Stimulated activated naive CD8-positive, alpha-beta T cell treated with anti-CD3 and anti-CD28 coated beads, Interleukin-15, Interleukin-2, amounts not matched to agents 100 U/mL and 50 U/mL, for 24 hours (primary cell): ENCODE data around the gene FAM98B.
"Not testable (repeated sequence)": the region's sequence is repeated elsewhere in the genome, so short reads cannot be mapped to it uniquely, and the experiment has no call there.

Source experiments
- ATAC-seq: fragments of 150-1000 bp; cut with Tn5 transposase; one replicate; pipeline ENCODE4 v1.10.0; 2021
- DNase-seq: peaks from one replicate; pipeline ENCODE4 v3.0.0; 2021

Gene FAM98B

DNA sequence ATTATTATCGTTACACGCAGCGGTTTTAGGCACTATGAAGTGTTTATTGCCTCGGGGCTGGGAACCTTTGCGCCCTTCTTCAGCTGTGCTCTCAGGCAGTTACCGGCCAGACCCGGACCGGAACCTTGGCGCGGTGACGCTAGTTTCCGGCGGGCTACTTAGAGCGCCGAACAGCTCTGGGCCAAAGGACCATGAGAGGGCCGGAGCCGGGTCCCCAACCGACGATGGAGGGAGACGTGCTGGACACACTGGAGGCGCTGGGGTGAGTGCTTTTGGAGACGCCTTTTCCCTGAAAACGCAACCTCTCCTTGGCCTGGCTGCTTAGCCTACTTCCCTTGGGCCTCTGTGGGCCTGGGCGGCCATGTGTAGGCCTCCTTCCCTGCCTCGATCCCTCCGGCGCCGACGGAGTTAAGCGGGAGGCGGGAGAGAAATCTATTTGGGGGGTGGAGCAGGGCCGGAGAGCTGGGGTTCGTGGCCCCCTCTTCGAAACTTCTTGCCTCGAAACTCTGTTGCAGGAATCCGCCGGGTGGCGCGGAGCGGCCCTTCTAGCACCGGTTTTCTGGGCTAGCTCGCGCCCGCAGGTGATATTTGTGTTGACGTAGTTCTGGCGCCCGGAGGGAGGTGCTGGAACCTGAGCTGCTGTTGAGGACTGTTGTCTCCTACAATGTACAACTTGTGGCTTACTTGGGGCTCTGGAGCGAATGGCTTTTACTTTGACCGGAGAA, at the start of gene FAM98B:
TSS of gene FAM98B (plus strand) at position 157 of the 725 bp plus-strand sequence. CDS start at position 192, 35 bp downstream.
- DNase-seq, result peak; percentile 93
- ATAC-seq, result peak; percentile 97

DNA sequence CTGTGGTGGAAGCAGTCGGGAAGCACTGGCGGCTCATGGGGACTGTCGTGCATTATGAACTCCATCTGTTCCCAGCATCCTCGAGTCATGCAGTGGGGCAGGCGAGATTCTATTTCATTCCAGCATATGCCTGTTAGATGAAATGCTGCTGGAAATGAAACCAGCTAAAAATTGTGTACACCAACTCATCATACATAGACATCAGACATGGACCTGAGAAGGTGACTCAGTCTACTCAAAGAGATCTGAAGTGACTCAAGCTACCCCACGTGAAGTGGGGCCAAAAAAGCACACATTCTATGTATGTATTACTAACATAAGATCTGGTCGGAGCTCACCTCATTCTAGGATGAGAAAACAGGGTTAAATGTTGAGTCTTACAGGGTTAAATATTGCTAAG, 47.5 kb upstream of the FAM98B start:
- ATAC-seq, result no peak
- no peak for DNase-seq

DNA sequence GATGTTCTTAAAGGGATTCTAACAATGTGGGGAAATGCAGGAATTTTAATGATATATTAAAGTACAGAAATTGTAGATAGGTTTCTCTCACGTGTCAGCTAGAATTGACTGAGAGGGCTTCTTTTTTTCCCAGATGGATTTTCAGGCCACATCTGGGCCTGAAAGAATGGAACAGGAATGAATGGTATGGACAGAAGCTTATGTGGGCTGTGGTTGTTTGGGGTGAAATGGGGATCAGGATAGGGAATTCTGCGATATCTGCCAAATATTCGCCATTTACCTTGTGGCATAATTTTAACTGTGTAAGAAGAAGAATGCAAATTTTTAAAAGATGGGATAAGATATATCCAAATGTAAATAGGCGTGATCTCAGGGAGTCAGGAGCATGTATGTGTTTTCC, 45.4 kb upstream of the FAM98B start:
- DNase-seq, result no peak
- ATAC-seq, result no peak

DNA sequence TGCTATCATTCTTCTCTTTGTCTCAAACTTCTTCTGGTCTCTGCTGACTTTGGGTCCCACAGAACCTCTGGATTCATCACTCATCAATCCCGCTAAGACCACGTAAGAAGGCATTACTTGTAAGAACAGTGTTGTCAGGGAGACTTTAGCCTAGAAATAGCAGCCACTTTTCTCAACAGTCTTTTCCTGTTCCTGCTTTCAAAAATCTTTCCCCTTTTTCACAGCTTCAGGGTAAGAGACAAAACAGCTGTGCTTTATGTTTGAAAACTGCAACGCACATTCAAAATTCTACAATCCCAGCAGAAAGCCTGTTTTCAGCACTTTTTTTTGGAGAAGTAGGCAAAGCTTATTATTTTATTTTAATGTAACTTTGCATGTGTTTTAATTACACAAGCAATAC, 42.0 kb upstream of the FAM98B start:
- ATAC-seq (no peak), DNase-seq (no peak)

DNA sequence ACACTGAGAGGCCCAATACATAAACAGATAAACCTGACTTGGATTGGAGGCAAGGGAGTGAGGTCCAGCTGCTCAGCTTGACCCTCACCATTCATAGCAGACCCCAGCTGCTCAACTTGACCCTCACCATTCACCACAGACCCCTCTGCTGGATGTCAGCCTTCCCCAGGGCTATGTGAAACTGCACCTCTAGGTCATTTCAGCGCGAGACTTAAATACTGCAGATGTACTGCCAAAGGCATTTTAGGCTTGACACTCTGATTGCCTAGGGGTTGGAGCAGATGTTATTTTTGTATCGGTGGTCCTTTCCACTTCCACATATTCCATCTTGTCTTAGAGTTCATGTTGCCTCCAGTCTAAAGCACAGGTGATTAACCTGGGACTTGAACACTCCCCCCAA, 41.5 kb upstream of the FAM98B start:
- DNase-seq (no peak), ATAC-seq (no peak)

DNA sequence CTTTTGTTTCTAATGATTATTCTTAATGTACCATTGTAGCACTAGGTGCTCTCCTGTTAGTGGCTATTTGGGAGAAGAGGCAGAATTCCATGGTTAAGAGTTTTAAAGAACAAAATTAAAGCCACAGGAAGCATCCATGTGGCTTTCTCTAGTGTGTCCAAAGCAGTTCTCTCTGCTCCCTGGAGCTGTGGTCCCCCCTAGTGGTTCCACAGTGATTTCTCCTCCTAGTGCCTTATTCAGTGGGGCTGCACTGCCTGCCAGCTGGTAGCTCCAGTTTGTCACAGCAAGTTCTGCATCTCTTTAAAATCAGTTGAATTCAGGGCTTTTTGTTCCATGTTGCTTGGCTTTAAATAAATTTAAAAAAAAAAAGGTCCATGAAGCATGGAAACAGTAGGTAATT, 39.6 kb upstream of the FAM98B start:
- ATAC-seq, result no peak
- peak; percentile 6 for DNase-seq

DNA sequence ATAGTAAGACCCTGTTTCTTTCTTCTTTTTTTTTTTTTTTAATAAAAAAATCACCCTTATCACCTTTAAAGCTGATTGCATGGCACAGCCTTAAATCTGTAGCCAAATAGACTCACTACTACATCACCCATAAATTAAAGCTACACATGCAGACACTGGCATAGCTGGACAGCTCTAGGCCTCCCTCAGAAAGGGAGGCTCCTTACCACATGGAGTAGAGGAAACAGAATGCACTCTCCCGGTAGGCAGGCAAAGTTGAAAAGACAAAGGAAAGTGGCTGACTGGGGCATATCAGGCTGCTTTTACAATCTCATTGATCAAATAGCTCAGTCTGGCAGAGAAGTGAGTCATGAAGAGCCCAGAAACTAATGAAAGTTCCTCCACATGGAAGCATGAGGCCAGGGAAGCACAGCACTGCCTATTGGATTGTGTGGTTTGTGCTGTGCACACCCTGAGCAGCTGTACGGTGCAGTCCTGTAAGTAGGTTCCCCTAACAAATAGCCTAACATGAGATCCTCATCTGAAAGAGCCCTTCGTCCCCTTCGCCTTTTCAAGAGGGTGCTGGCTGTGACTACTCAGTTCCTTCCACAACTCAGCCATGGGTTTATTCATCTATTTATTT, 32.7 kb upstream of the FAM98B start:
- ATAC-seq (no peak), DNase-seq (no peak)

DNA sequence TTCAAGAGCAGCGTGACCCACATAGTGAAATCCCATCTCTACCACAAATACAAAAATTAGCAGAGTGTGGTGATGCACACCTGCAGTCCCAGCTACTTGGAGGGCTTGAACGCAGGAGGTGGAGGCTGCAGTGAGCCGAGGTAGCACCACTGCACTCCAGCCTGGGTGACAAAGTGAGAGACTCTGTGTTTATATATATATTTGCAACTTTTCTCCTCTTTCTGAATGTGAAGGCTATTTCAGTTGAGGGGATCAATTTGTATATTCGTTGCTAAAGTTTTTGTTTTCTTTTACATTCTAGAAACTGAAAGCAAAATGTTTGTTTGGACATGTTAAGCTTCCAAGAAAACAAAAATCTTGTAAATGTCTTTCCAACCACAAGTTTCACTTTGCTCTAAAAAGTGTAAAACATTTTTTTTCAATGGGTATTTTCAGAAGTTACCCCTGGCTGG, 29.8 kb upstream of the FAM98B start:
- no peak for ATAC-seq
- DNase-seq, result no peak

DNA sequence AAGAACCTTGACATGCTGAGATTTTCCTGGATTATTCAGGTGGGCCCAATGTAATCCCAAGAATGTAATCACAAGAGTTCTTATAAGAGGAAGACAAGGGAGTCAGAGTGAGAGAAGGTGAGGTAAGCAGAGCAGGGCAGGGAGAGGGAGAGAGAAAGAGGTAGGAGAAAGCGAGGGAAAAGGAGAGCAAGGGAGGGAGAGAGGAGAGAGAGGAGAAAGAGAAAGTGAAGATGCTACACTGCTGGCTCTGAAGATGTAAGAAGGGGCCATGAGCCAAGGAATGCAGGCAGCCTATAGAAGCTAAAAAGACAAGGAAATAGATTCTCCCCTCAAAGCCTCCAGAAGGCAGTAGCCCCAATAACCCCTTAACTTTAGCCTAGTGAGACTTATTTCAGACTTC, 28.7 kb upstream of the FAM98B start:
- DNase-seq, result no peak
- no peak for ATAC-seq

DNA sequence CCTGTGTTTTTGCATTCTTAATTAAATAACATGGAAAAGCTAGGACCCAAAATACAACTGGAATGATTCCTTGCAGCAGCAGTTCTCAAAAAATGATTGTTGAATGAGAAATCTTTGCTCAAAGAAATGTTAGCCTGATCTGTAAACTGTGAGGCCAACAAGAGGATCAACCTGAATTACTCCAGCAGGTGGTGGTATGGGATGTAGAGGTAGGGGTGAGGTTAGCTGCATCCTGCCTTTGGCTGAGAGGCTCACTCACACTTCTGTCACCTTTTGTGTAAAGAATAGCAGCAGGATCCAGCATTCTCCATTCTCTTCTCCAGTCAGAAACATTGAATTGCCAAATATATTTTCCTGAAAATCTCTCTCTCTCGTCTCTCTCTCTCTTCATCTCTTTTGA, 26.5 kb upstream of the FAM98B start:
- ATAC-seq (no peak), DNase-seq (no peak)

DNA sequence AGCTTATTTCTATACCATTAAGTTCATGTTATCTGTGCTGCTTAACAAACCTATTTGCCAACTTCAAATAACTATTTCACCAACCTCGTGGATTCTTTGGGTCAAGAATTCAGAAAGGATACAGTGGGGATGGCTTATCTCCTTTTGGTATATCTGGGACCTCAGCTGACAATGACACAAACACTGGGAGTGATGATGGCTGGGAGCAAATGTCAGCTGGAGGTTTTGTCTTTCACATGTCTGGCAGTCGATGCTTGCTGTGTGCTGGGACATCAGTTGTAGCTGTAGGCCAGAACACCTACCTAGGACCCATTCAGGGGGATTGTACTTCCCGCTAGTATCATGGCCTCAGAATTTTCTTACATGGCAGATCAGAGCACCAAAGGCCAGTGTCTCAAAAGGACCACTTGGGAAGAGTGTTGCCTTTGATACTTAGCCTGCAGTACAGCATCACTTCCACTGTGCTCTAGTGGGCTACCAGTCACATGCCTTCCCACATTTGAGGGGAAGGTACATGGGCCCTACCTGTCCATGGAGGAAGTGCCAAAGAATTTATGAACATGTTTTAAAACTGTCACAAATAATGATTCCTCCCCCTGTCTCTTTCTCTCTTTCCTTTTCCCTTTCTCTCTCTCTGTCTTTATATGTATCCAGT, 23.7 kb upstream of the FAM98B start:
- no peak for DNase-seq
- ATAC-seq, result no peak

DNA sequence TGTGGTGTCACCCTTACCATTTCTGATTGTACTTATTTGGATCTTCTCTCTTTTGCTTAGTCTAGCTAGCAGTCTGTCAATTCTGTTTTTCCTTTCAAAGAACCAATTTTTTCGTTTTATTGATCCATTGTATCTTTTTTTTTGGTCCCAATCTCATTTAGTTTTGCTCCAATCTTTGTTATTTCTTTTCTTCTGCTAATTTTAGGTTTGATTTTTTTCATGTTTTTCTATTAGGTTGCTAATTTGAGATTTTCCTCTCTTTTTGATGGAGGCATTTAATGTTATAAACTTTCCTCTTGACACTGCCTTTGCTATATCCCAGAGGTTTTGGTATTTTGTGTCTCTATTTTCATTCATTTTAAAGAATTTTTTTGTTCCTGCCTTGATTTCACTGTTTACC, 16.9 kb upstream of the FAM98B start:
- DNase-seq, result no peak
- ATAC-seq, result no peak

DNA sequence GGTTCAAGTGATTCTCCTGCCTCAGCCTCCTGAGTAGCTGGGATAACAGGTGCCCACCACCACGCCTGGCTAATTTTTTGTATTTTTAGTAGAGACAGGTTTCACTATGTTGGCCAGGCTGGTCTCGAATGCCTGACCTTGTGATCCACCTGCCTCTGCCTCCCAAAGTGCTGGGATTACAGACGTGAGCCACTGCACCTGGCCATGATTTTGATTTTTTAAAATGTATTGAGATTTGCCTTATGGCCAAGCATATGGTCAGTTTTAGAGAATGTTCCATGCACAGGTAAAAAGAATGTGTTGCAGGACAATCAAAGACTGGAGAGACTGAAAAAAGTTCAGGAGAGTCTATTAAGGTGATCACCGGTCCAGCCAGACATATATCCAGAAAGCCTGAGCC, 16.3 kb upstream of the FAM98B start:
- DNase-seq, ATAC-seq: not testable (repeated sequence)

DNA sequence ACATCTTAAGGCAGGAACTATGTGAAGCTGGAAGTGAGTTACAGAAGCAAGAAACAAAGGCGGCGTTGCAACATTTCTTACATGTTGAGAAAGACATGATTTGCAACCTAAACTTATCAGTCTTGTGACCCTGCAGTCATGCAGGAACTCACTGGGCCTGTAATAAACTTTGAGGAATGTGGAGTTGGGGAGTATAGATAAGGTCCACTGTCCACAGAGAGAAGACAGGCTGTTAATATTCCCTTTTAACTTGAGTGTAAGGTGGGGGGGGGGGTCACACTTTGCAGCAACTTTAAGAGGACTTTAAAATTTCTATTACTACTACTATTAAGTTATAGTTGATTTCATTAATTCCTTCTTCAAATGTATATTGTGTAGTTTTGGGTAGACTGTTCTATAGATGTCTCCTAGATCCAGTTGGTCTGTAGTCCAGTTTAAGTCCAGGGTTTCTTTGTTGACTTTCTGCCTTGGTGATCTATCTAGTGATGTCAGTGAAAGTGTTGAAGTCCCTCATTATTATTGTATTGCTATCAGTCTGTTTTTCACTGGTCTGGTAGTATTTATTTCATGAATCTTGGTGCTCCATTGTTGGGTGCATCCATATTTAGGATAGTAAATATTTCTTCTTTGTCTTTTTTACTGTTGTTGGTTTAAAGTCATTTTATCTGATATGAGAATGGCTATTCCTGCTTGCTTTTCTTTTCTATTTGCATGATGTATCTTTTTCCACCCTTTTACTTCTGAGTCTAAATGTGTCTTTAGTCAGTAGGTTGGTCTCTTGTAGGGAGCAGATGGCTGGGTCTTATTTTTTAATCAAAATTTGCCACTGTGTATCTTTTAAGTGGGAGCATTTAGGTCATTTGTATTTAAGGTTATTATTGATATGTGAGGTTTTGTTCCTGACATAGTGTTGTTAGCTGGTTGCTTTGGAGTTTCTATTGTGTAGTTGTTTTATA, 15.6 kb upstream of the FAM98B start:
- DNase-seq (no peak), ATAC-seq (no peak)

DNA sequence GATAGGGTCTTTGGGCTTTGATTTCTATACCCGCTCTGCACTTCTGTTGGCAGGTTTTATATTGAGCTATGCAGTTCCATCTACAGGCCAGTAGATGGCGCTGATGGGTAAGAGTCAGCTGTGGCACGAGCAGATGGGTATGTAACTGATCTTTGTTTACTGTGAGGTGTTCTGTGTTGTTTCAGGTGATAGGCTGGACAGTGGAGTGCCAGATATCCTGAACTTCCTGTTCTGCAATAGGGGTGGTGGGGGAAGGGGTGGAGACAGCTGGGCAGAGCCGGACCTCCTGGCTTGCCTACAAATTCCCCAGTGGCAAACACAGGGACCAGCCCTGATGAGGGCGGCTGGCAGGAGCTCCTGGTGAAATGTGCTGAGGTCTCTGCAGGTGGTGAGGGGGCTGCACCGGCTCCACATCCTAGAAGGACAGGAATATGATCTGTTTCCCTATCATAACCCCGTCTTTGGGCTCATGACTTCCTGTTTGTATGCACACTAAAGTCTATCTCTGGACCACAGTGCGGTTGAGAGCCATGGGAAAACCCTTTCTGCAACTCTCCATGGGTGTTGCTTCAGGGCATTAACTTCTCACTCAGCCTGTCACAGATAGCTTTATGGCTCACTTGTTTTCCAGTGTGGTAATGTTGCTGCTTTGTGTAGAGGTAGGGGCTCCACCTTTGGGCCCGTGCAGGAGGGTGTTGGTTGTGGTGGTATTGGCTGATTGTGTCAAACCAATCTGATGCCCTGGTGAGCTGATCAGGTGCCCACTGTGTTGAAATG, 13.4 kb upstream of the FAM98B start:
- ATAC-seq (peak; percentile 77), DNase-seq (peak; percentile 43)

DNA sequence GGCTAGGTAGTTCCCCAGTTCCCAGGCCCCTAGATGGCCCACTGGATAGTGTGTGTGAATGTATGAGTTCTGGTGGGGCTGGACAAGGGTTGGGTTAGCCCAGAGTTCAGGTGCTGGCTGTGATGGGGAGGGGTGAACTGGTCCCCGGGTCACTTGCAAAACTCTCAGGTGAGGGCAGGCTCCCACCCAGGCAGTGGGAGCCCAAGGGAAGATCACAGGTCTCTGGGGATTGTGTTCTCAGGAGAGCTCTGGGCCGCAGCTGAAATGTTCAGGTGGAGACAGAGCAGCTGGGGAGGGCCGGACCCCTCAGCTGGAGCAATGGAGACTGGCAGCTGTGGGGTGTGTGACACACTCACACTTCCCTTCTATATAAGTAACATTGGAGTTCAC, 12.8 kb upstream of the FAM98B start:
- DNase-seq, result no peak
- ATAC-seq, result no peak

DNA sequence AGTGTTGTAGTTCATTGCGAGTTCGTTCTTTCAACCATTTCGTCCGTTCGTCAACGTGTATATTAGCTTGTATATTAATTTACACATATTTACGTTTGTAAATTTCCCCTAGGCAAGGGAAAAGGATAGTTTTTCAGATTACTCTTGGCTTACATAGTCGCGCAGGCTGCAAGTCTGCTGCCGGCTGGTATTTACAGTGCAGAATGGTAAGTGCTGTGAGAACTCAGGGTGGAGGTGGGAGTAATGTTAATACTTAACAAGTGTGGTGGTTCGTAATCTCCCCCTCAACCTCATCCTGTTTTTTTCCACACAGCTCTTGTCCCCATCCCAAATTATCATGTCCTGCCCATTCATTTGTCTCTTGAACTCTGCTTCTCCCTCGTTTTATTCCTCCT, 766 bp downstream of the FAM98B start:
- DNase-seq (no peak), ATAC-seq (no peak)

DNA sequence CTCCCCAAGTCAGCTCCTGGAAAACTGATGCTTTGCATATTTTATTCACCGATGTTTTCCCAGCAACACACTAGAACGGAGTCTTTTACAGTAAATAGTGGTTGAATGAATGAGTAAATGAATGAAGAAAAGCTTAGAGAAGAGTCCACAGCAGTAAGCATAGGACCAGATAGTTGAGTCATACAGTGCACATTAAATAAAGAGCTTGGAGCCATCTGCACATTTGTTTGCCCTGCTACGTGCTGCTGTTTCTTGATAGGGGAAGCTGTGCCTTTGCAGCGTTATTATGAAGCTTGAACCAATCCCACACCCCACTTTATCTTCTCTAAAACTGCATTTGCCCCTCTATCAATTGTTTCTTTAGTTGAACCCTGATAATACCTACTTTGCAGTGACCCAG, 1.2 kb downstream of the FAM98B start:
- no peak for DNase-seq
- no peak for ATAC-seq

DNA sequence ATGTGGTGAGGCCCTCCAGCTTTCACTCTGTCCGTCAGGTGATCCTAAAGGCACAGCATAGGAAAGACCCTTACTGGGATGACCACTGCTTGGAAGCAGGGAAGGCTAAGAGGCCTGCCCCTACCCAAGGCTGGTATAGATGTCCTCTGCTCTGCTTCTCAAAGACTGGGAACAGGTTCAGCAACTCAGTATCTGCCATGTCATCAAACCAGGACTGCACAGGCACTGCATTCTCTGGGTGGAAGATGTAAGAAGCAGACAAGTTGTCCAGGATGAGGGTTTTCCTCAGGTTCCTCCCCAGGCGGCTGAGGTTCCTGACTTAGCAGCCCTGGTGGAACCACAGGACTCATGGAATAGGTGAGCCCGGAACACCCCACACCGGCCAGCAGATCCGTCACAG, 4.7 kb downstream of the FAM98B start:
- no peak for ATAC-seq
- no peak for DNase-seq

DNA sequence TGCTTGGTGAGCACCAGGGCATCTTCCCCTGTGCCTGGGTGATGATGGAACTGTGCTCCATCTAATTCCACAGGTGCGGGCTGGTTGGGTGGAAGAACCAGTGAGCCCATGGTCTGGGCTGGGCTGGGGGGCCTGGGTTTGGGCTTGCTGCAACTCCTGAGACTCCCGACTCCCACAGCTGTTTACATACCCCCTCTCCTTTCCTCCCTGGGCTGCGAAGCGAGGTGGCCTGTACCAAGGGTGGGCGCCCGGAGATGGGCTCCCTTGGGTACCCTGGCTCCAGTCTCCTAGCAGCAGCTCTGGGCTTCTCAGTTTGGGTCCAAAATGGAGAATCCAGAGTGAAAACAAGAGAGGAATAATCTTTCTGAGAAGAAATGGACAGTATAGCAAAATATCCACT, 5.6 kb downstream of the FAM98B start:
- no peak for ATAC-seq

DNA sequence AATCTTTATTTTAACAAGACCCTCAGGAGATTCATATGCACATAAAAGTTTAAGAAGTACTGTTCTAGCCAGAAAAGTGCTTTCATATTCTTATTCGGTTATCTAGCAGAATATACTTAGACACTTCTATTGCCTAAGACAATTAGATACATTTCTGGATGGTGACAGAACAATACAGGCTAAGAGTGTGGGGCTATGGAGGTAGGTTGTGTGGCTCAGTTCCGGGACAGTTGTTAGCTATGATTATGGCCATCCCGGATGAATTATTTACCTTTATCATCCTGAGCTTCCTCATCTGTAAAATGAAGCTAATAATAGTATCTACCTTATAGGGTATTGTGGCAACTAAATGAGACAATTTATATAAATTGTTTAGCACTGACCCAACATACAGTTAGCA, 6.6 kb downstream of the FAM98B start:
- DNase-seq, result no peak
- no peak for ATAC-seq

More for the DNA sequence above, 5.6 kb downstream of the FAM98B start:
- no peak for DNase-seq
